ENCODE data around the gene SUN1. TPM values are rescaled to one million over a fixed set of nuclear protein-coding genes. Genes with fewer than 3 reads are reported as not detected.
A peak's percentile ranks its signal among the peaks of the same experiment; 100 is the strongest.

SUN1 gene
- polyA plus RNA-seq, 1 of the 3 experiments (the other 2 are of a cell fraction) = 369 TPM

- Histone ChIP-seq H3K4me2 (no peak overlapping the region), H2AFZ (ENCODE audit: low read depth) (no peak overlapping the region), H3F3A (replicated peaks; ENCODE audit: insufficient read depth) (no peaks in the 10 kb centered on the region), H3K9me3 (no peaks in the 10 kb centered on the region), H4K20me1 (ENCODE audit: insufficient read depth) (no peaks in the 10 kb centered on the region), H3K27me3 (ENCODE audit: insufficient read depth) (no peaks in the 10 kb centered on the region), H3K9me2 (no peaks in the 10 kb centered on the region), H3K4me1 (ENCODE audit: control insufficient read depth in 1 of 2, insufficient read depth in 2 of 2, low read depth in 1 of 2, low read length in 1 of 2) (peaks cover 0 to 23% of the 10 kb centered on the region in 2 experiments; a peak in 1 of 4 replicates), H3K9ac (no peak overlapping the region), H3K79me2 (ENCODE audit: insufficient read depth) (peaks cover 5% of the 10 kb centered on the region; the same call in 1 of the 2 replicates), H3K36me3 (replicated peaks in 1 of 2; ENCODE audit: control insufficient read depth in 1 of 2, insufficient read depth in 2 of 2, low read length in 1 of 2) (peaks cover 69 to 71% of the 10 kb centered on the region in 2 experiments), H3K27ac (ENCODE audit: low read depth in 2 of 2, low read length in 1 of 2) (peak overlapping the region in 1 of 2 experiments; percentile 84; a peak in 2 of 4 replicates), H3K4me3 (ENCODE audit: low read depth in 2 of 2, low read length in 1 of 2) (no peak overlapping the region)
- TF ChIP-seq PBX3 (IDR thresholded peaks at IDR 0.05) (no peak), GATA2 (CRISPR knock-in tag; IDR thresholded peaks at IDR 0.05) (peak; percentile 27; the same call in 1 of the 2 replicates), FOSL2 (IDR thresholded peaks at IDR 0.05; ENCODE audit: borderline replicate concordance, low read depth) (no peak), MXI1 (IDR thresholded peaks at IDR 0.05; ENCODE audit: low read depth, low read length) (peak; percentile 83), RCOR1 (IDR thresholded peaks at IDR 0.05; ENCODE audit: low read length) (peak; percentile 57; the same call in 1 of the 2 replicates)
- peak; percentile 85 for DNase-seq
- POLR2A ChIA-PET = interaction anchor here (1.1 kb wide), 1 partner anchor 12 kb away, joined by 3 read pairs; no protein-coding TSS in a partner anchor
- CTCF ChIA-PET = interaction anchor here (0.8 to 14.6 kb wide), 8 partner anchors 10 to 545 kb away, joined by 3 to 123 read pairs (median 5); no protein-coding TSS in a partner anchor
- 64% methylated on average over 6 of the region's 6 CpGs for WGBS (ENCODE audit: low lambda C conversion rate)
Observed at GRCh38 chr7:862157-862556, 29.9 kb downstream of the SUN1 start.

- Histone ChIP-seq H3K79me2 (ENCODE audit: insufficient read depth) (peaks cover 10% of the 10 kb centered on the region; the same call in 1 of the 2 replicates), H3K4me3 (ENCODE audit: low read depth in 2 of 2, low read length in 1 of 2) (no peak overlapping the region), H3K27ac (ENCODE audit: low read depth in 2 of 2, low read length in 1 of 2) (no peak overlapping the region), H3K4me1 (ENCODE audit: control insufficient read depth in 1 of 2, insufficient read depth in 2 of 2, low read depth in 1 of 2, low read length in 1 of 2) (peaks cover 0 to 32% of the 10 kb centered on the region in 2 experiments; a peak in 1 of 4 replicates), H2AFZ (ENCODE audit: low read depth) (no peak overlapping the region), H3K27me3 (ENCODE audit: insufficient read depth) (no peaks in the 10 kb centered on the region), H3F3A (replicated peaks; ENCODE audit: insufficient read depth) (no peaks in the 10 kb centered on the region), H4K20me1 (ENCODE audit: insufficient read depth) (no peaks in the 10 kb centered on the region), H3K9ac (no peak overlapping the region), H3K9me2 (no peaks in the 10 kb centered on the region), H3K9me3 (no peaks in the 10 kb centered on the region), H3K4me2 (no peak overlapping the region), H3K36me3 (replicated peaks in 1 of 2; ENCODE audit: control insufficient read depth in 1 of 2, insufficient read depth in 2 of 2, low read length in 1 of 2) (peaks cover 66 to 71% of the 10 kb centered on the region in 2 experiments)
- no peak for DNase-seq
- CTCF ChIA-PET = interaction anchor here (1.1 to 14.6 kb wide), 9 partner anchors 9 to 546 kb away, joined by 3 to 123 read pairs (median 5); no protein-coding TSS in a partner anchor
- 94% methylated on average over 16 of the region's 16 CpGs for whole genome bisulfite sequencing (ENCODE audit: low lambda C conversion rate)
- POLR2A ChIA-PET = interaction anchor here (0.6 to 1.1 kb wide), 2 partner anchors 11 to 104 kb away, joined by 3 read pairs; no protein-coding TSS in a partner anchor
- TF ChIP-seq SIN3A (IDR thresholded peaks at IDR 0.05; ENCODE audit: borderline replicate concordance, low read depth, low read length) = no peak
- TF ChIP-seq ZBTB33 (IDR thresholded peaks at IDR 0.05; ENCODE audit: borderline replicate concordance, low read depth) = no peak
- no peak for TF ChIP-seq GABPA (IDR thresholded peaks at IDR 0.05; ENCODE audit: low read depth)
- no peak for TF ChIP-seq USF2 (IDR thresholded peaks at IDR 0.05; ENCODE audit: borderline replicate concordance, low read depth, low read length)
- no peak for TF ChIP-seq GATA2 (CRISPR knock-in tag; IDR thresholded peaks at IDR 0.05)
- no peak for TF ChIP-seq RCOR1 (IDR thresholded peaks at IDR 0.05; ENCODE audit: low read length)
- TF ChIP-seq RAD21 (IDR thresholded peaks at IDR 0.05; ENCODE audit: low read length) = no peak
- TF ChIP-seq PBX3 (IDR thresholded peaks at IDR 0.05) = no peak
- TF ChIP-seq TAF1 (IDR thresholded peaks at IDR 0.05; ENCODE audit: borderline replicate concordance, low read depth, low read length) = no peak
- no peak for TF ChIP-seq POLR2AphosphoS5 (IDR thresholded peaks at IDR 0.05; ENCODE audit: low read depth, low read length)
- TF ChIP-seq FOSL2 (IDR thresholded peaks at IDR 0.05; ENCODE audit: borderline replicate concordance, low read depth) = no peak
- TF ChIP-seq EZH2phosphoT487 (IDR thresholded peaks at IDR 0.05; ENCODE audit: borderline replicate concordance, low read depth) = no peak
- no peak for TF ChIP-seq YY1 (IDR thresholded peaks at IDR 0.05; ENCODE audit: low read depth)
- TF ChIP-seq RFX5 (IDR thresholded peaks at IDR 0.05; ENCODE audit: low read length) = no peak
- no peak for TF ChIP-seq TCF12 (IDR thresholded peaks at IDR 0.05)
- TF ChIP-seq JUND (IDR thresholded peaks at IDR 0.05) = no peak
Observed at GRCh38 chr7:863106-863505, 30.8 kb downstream of the SUN1 start.
